ENCODE results near the gene CACNB2. TPM values are rescaled to one million over a fixed set of nuclear protein-coding genes. Genes with fewer than 3 reads are reported as not detected.
"Not testable (repeated sequence)": the region's sequence is repeated elsewhere in the genome, so short reads cannot be mapped to it uniquely, and the experiment has no call there.

The CACNB2 gene
- total RNA-seq, 4 donors from 2014 or later, result 1.6 to 13.8 (median 5.0) TPM

DNA sequence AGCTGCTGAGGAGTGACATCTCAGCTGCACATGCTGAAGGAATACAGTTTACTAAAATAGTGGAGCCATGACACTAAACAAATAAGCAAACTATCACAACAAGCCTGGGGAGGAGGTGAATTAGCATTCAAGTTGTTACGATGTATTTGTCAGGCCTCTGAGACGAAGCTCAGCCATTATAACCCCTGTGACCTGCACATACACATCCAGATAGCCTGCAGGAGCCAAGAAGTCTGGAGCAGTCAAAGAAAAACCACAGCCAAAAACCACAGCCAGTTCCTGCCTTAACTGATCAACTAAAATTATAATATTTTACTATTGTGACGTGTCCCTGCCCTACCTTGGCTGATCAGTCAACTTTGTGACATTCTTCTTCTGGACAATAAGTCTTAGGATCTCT lies 442.6 kb downstream of the CACNB2 start:
- no peaks in the 10 kb centered on the region for H3K4me1 ChIP-seq
- DNase-seq (ENCODE audit: low spot score in 2 of 2), result no peak
- H3K27ac ChIP-seq, result no peak overlapping the region
- TF ChIP-seq EP300 (IDR thresholded peaks at IDR 0.05), result no peak
- TF ChIP-seq POLR2A (IDR thresholded peaks at IDR 0.05), result no peak
- TF ChIP-seq, protein P1, sequence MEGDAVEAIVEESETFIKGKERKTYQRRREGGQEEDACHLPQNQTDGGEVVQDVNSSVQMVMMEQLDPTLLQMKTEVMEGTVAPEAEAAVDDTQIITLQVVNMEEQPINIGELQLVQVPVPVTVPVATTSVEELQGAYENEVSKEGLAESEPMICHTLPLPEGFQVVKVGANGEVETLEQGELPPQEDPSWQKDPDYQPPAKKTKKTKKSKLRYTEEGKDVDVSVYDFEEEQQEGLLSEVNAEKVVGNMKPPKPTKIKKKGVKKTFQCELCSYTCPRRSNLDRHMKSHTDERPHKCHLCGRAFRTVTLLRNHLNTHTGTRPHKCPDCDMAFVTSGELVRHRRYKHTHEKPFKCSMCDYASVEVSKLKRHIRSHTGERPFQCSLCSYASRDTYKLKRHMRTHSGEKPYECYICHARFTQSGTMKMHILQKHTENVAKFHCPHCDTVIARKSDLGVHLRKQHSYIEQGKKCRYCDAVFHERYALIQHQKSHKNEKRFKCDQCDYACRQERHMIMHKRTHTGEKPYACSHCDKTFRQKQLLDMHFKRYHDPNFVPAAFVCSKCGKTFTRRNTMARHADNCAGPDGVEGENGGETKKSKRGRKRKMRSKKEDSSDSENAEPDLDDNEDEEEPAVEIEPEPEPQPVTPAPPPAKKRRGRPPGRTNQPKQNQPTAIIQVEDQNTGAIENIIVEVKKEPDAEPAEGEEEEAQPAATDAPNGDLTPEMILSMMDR (IDR thresholded peaks at IDR 0.05), result no peak
- no peaks in the 10 kb centered on the region for H3K9me3 ChIP-seq
- H3K4me3 ChIP-seq, result no peak overlapping the region
- 70 to 71% methylated on average over 3 of the region's 3 CpGs for WGBS, 2 donors
- H3K27me3 ChIP-seq, result no peaks in the 10 kb centered on the region
- peaks cover 0 to 89% (median 0%) of the 10 kb centered on the region in 3 donors for H3K36me3 ChIP-seq

DNA sequence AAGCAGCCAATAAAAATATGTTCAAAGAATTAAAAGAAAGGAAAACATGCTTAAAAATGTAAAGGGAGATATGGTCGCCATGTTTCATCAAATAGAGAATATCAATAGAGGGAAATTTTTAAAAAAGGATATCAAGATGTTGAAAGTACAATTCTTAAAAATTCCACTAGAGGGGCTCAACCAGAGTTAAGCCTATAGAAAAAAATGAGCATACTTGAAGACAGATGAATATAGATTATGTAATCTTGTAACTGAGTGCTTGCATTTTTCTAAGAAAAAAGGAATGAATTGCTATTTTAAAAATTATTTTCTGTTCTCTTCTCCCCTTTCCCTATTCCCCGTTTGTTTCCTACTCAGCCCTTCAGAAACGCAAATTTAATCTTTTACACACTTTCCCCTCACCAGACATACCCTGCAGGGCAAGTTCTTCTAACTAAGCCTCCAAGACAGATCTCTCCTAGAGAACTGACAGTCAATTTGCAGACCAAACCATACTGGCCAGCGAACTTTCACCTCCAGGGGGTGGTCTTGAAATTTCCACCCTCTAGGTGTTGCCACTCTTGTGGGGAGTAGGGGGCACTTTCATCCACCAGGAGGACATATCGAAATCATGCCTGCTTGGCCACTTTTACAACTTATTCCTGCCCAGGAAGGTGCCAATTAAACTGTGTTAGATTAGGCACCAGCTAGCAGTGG lies 443.5 kb downstream of the CACNB2 start:
- WGBS, 2 donors, result 92 to 93% methylated on average over 5 of the region's 5 CpGs
- Histone ChIP-seq H3K4me3 (no peak overlapping the region), H3K36me3 (peaks cover 0 to 88% (median 0%) of the 10 kb centered on the region in 3 donors), H3K4me1 (no peaks in the 10 kb centered on the region), H3K27ac (no peak overlapping the region), H3K27me3 (no peaks in the 10 kb centered on the region), H3K9me3 (no peaks in the 10 kb centered on the region)
- TF ChIP-seq EP300 (IDR thresholded peaks at IDR 0.05), result no peak
- no peak for TF ChIP-seq POLR2A (IDR thresholded peaks at IDR 0.05)
- TF ChIP-seq, protein P1 (IDR thresholded peaks at IDR 0.05), result no peak
- no peak for DNase-seq (ENCODE audit: low spot score in 2 of 2)

DNA sequence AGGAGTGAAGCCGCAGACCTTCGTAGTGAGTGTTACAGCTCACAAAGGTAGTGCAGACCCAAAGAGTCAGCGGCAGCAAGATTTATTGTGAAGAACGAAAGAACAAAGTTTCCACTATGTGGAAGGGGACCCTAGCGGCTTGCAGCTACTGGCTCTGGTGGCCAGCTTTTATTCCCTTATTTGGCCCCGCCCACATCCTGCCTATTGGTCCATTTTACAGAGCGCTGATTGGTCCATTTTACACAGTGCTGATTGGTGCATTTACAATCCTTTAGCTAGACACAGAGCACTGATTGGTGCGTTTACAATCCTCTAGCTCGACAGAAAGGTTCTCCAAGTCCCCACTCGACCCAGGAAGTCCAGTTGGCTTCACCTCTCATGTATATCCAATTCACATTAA lies 446.4 kb downstream of the CACNB2 start:
- DNase-seq (ENCODE audit: low spot score in 2 of 2); H3K9me3 ChIP-seq; H3K4me1 ChIP-seq; H3K27ac ChIP-seq; H3K27me3 ChIP-seq; H3K4me3 ChIP-seq: not testable (repeated sequence)
- H3K36me3 ChIP-seq, result peaks cover 0 to 59% (median 0%) of the 10 kb centered on the region in 3 donors
- 96% methylated on average over 10 of the region's 10 CpGs for WGBS, 2 donors

DNA sequence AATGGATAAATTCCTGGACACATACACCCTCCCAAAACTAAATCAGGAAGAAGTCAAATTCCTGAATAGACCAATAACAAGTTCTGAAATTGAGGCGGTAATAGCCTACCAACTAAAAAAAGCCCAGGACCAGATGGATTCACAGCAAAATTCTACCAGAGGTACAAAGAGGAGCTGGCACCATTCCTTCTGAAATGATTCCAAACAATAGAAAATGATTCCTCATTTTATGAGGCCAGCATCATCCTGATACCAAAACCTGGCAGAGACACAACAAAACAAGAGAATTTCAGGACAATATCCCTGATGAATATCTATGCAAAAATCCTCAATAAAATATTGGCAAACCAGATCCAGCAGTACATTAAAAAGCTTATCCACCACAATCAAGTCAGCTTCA lies 450.9 kb downstream of the CACNB2 start:
- H3K4me1 ChIP-seq; DNase-seq (ENCODE audit: low spot score in 2 of 2); H3K4me3 ChIP-seq; H3K27ac ChIP-seq; H3K27me3 ChIP-seq; H3K9me3 ChIP-seq: not testable (repeated sequence)
- WGBS, 2 donors, result 96 to 97% methylated on average over 1 of the region's 1 CpG
- H3K36me3 ChIP-seq, result peaks cover 0 to 56% (median 0%) of the 10 kb centered on the region in 3 donors

Other genes with a start within 250 kb of the CACNB2 start
- not detected for gene SLC39A12, start 188.5 kb upstream of the CACNB2 start, total RNA-seq

Data from tibial nerve (tissue), 4 donors.